HUES64 (cell line): ENCODE results near the gene ABHD16A.
A peak's percentile ranks its signal among the peaks of the same experiment; 100 is the strongest.

Experiments used
- H3K27ac ChIP-seq: 2 replicates; pipeline ENCODE4 v1.7.0; 2013; ENCODE audit warnings: low read depth, low read length, inconsistent platforms
- H3K27me3 ChIP-seq: 2 replicates; pipeline ENCODE4 v1.6.1; 2013; ENCODE audit warnings: mild to moderate bottlenecking, low read length; ENCODE audit not compliant: insufficient read depth
- H3K36me3 ChIP-seq: 2 replicates; pipeline ENCODE4 v1.6.1; 2013; ENCODE audit warnings: mild to moderate bottlenecking, low read length; ENCODE audit not compliant: insufficient read depth
- H3K4me1 ChIP-seq: 2 replicates; pipeline ENCODE4 v1.6.1; 2013; ENCODE audit warnings: mild to moderate bottlenecking, low read length, moderate library complexity; ENCODE audit not compliant: insufficient read depth
- H3K4me3 ChIP-seq: 2 replicates; pipeline ENCODE4 v1.5.1; 2013; ENCODE audit warnings: mild to moderate bottlenecking, low read length, moderate library complexity
- H3K9ac ChIP-seq: 2 replicates; pipeline ENCODE4 v1.6.1; 2013; ENCODE audit warnings: mild to moderate bottlenecking, low read depth, low read length
- H3K9me3 ChIP-seq: 2 replicates; pipeline ENCODE4 v1.6.1; 2013; ENCODE audit warnings: low read depth, low read length; ENCODE audit not compliant: insufficient read depth
- WGBS: fragments of 150-250, 120-280 bp; methylation state at CpG from one replicate; pipeline ENCODE4 v1.1.7; 2013; ENCODE audit warnings: missing lambda C conversion rate; 5-methylcytosine and 5-hydroxymethylcytosine counted together

Gene ABHD16A

DNA sequence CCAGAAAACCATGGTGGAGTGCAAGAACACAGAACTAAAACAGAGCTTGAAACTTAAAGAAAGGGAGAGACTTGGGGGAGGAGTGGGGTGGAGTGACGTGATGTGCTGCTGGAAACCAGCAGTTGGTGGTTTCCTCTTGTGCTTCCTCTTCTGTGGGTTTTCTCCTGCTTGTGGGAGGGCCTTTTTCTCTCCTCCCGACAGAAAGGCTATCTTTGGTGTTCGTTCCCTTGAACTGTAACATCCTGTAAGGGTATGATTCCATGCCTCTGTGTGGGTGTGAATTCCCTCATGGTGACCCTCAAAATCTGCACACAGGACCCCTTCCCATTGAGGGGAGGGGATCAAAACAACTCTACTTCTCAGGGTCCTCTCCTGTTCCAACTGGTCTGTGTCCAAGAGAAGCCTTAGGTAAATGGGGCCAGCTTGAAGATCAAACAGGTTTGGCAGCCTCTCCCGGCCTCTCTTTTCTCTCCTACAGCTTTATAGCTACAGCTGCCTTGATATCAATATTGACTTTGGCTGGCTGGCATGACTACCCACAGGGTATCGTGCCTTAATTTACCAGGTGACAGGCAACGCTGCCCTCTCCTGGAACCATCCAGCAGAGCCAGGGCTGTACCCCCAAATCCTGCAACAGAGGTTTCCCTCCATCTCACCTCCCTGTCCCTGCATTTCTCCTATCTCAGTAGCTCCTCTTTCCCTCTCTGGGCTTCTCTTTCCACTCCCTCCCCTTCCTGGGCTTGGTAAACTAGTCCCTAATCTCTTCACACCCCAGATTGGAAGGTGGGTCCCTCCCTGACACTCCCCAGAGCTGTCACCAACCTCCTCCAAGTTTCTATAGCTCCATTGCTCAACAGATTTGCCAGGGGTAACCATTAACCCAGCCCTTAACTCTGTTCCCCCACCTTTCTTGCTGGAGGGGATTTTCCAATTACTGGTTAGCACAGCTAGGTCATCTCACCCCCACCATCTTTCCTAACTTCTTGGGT lies 35.2 kb upstream of the ABHD16A start:
- Histone ChIP-seq H3K27me3 (no peaks in the 10 kb centered on the region), H3K4me3 (peak overlapping the region; percentile 11; the same call in 1 of the 2 replicates), H3K36me3 (peaks cover 31% of the 10 kb centered on the region), H3K9ac (peak overlapping the region; percentile 3; the same call in 1 of the 2 replicates), H3K4me1 (peaks cover 38% of the 10 kb centered on the region), H3K9me3 (no peaks in the 10 kb centered on the region), H3K27ac (peak overlapping the region; percentile 70)
- WGBS: 59% methylated on average over 4 of the region's 6 CpGs

DNA sequence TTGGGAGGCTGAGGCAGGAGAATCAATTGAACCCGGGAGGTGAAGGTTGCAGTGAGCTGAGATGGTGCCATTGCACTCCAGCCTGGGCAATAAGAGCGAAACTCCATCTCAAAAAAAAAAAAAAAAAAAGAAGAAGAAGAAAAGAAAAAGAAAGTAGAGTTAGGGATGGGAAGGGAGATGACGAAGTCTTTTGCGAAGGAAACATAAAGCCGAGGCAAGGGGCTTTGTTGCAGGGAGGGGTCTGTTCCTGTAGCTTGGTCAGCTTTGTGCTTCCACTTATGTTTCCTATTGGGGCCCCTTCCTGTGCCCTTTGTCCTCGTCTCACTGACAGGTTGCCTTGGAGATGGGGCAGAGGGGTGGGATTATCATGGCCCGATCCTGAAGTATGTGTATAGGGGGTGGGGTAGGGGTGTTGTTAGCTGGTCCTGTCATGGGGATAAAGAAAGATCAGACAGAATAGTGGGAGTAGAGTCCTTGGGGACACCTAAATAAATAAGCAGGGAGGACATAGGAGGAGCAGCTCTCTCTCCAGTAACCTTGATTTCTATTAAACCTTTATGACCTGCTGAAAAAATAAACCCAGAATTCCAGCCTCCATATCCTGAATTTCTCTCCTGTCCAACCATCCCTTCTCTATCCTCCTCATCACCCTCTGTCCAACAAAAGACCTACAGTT lies 34.3 kb upstream of the ABHD16A start:
- H3K4me1 ChIP-seq: peaks cover 38% of the 10 kb centered on the region
- H3K9ac ChIP-seq: peak overlapping the region; percentile 3; the same call in 1 of the 2 replicates

DNA sequence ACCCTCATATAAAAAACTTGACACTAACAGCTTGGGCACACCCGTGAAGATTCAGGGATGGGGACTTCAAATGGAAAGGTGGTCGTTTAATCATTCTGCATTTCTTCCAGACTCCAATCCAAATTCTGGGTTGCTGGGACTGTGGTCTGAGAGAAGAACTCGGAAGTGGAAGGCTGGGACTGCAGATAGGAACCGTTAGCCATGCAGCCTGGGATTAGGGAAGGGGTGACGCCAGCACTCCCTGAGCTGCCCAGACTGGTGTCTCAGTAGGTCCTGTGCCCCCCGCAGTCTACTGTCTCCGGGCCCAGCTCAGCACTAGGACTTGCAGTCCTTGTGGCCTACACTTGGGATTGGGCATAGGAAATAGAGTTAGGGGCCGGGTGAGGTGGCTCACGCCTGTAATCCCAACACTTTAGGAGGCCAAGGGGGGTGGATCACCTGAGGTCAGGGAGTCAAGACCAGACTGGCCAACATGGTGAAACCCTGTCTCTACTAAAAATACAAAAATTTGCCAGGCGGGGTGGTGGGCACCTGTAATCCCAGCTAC lies 33.7 kb upstream of the ABHD16A start:
- Histone ChIP-seq H3K4me1 (peaks cover 38% of the 10 kb centered on the region), H3K9me3 (no peaks in the 10 kb centered on the region), H3K36me3 (peaks cover 30% of the 10 kb centered on the region), H3K4me3 (peak overlapping the region; percentile 90), H3K9ac (peak overlapping the region; percentile 76; the same call in 1 of the 2 replicates), H3K27me3 (no peaks in the 10 kb centered on the region), H3K27ac (peak overlapping the region; percentile 83; the same call in 1 of the 2 replicates)
- 33% methylated on average over 10 of the region's 10 CpGs for WGBS

More for the DNA sequence above, 34.3 kb upstream of the ABHD16A start:
- Histone ChIP-seq H3K27ac (peak overlapping the region; percentile 70), H3K4me3 (peak overlapping the region; percentile 11; the same call in 1 of the 2 replicates), H3K9me3 (no peaks in the 10 kb centered on the region), H3K27me3 (no peaks in the 10 kb centered on the region), H3K36me3 (peaks cover 30% of the 10 kb centered on the region)
- 38% methylated on average over 6 of the region's 7 CpGs for WGBS

DNA sequence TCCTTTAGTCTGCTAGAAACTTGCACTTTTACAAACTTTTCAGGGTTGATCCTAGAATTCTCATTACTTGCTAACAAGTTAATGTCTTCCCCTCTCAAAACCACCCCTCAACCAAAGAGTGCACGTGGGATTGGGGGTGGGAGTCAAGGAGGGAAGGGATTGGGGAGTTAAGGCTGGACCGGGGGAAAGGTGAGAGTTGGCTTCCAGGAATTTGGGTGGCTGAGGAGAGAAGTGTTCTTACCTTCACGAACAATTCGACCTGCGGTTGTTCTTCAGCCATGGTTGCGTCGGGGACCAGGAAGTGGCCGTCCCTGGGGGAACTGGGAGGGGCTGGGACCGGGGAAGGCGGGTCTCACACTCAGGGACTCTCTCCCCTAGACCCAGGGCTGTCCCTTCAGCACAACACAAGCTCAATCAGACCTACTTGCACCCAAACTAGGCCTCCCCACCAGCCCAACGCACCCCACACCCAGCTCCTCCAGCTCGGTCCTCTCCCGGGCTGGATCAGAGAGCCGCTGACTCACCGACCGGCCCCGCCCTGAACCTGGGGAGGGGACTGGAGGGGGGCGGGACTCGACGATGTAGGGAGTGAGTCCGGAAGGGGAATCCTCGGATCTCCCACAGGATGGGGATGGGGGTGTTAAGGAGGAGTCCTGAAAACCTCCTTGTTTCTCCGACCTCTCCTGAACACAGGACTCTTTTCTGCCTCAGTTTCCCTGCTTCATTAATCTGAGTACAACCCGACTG lies 33.1 kb upstream of the ABHD16A start, which contains the start of gene CLIC1:
Gene CLIC1, minus strand, starts transcription at position 510 of the 747 bp plus-strand sequence. Its CDS starts 230 bp downstream, at position 280.
- H3K36me3 ChIP-seq: peaks cover 30% of the 10 kb centered on the region
- WGBS: under 1% methylated on average over 23 of the region's 24 CpGs
- peaks cover 38% of the 10 kb centered on the region for H3K4me1 ChIP-seq
- no peaks in the 10 kb centered on the region for H3K27me3 ChIP-seq
- peak within 1 kb of the TSS; percentile 83 for H3K27ac ChIP-seq
- no peaks in the 10 kb centered on the region for H3K9me3 ChIP-seq
- peak within 1 kb of the TSS; percentile 76 for H3K9ac ChIP-seq
- H3K4me3 ChIP-seq: peak within 1 kb of the TSS; percentile 90

DNA sequence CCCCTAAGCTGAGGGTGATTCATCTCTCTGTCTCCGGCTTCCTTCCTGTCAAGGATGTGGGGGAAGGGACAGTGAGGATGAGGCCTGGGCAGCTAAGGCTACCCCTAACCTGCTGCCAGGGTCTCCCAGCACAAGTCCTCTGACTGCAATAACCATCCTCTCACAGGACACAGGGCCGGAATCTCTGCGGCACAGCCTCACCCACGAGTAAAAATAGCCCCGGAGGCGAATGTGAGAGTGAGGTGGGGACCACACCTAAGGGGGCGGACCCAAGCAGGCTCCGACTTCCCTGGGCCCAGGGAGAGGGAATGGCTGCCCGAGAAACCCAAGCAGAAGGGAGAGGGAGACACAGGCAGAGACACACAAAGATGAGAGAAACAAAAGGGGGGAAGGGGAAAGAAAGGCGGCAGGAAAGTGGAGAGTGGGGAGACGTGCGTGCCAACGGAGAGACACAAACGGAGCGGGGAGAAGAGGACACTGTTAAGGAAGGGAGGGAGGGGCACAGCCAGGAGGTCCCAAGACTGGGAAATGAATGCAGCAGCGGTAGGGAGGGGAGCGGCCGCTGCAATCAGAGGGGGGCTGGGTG lies 31.8 kb upstream of the ABHD16A start:
- peaks cover 38% of the 10 kb centered on the region for H3K36me3 ChIP-seq
- H3K27ac ChIP-seq: peak overlapping the region; percentile 80
- peak overlapping the region; percentile 90 for H3K4me3 ChIP-seq
- WGBS: 2% methylated on average over 18 of the region's 18 CpGs
- H3K9me3 ChIP-seq: no peaks in the 10 kb centered on the region
- H3K4me1 ChIP-seq: peaks cover 37% of the 10 kb centered on the region
- peak overlapping the region; percentile 76 for H3K9ac ChIP-seq
- no peaks in the 10 kb centered on the region for H3K27me3 ChIP-seq

DNA sequence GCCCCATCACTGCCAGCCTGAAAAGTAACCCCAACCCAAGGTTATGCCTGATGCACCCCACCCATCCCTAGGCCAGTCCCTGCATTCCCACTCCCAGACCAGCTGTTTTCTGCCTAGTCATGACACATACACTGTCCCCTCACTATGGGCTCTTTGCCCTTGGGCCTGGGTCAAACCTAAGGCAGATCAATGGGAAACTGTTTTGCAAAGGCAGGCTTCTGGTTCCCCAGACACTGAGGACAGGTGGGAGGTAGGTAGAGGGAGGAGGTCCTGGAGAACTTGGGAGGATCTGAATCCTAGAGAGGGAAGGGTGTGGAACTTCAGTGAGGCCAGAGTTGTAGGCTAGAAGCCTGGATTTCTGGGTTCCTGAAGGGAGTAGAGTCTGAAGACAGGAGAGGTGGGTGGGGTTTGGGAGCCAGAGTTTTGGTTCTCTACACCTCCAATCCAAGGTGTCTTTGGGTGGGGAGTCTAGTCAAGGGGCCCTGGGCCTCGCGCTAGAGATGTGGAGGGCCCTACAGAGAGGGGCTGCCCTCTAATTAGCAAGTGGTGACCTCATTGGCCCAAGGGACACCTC lies 31.2 kb upstream of the ABHD16A start:
- H3K36me3 ChIP-seq: peaks cover 38% of the 10 kb centered on the region

DNA sequence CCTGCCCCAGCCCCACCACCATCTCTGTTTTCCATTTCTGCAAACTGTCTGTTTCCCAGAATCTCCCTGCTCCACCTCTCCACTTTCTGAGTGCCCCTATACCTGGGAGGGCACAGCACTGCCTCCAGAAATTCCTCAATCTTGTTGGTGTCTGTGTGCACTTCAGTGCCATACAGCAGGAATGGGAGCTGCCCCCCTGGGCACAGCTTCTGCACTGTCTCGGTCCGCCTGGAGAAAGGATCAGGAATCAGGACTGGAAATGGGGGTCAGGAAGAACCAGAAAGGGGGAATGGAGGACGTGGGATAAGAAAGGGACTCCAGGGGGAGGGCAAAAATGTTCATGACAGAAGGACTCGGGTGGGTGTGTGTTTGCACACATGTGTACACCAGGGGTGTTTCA lies 30.6 kb upstream of the ABHD16A start:
- Histone ChIP-seq H3K36me3 (peaks cover 38% of the 10 kb centered on the region), H3K9me3 (no peaks in the 10 kb centered on the region), H3K27ac (no peak overlapping the region), H3K27me3 (no peaks in the 10 kb centered on the region), H3K9ac (no peak overlapping the region), H3K4me3 (peak overlapping the region; percentile 90; the same call in 1 of the 2 replicates), H3K4me1 (peaks cover 34% of the 10 kb centered on the region)
- 95% methylated on average over 4 of the region's 4 CpGs for WGBS

More for the DNA sequence above, 31.2 kb upstream of the ABHD16A start:
- Histone ChIP-seq H3K27ac (peak overlapping the region; percentile 46), H3K4me3 (peak overlapping the region; percentile 90), H3K27me3 (no peaks in the 10 kb centered on the region), H3K9ac (peak overlapping the region; percentile 63; the same call in 1 of the 2 replicates), H3K4me1 (peaks cover 36% of the 10 kb centered on the region), H3K9me3 (no peaks in the 10 kb centered on the region)
- 0% methylated on average over 2 of the region's 2 CpGs for WGBS

DNA sequence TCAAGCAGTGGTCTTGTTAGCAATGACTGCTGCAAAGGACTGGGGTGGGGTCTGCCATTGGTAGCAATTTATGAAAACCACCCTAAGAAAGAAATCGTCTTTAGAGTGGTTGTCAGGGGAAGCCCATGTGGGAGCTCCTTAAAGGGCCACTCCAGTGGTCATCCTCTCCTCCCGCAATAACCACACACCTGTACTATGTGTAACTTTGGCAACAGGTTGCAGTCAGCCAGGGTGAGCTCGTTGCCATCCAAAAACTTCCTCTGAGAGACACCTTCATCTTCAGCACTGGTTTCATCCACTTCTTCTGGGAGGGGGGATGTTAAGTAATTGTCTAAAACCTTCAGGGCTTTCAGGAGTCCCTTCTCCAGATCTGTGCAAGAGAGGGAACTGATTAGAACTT lies 28.9 kb upstream of the ABHD16A start:
- peaks cover 52% of the 10 kb centered on the region for H3K36me3 ChIP-seq
- H3K27me3 ChIP-seq: no peaks in the 10 kb centered on the region
- no peak overlapping the region for H3K9ac ChIP-seq
- H3K4me1 ChIP-seq: peaks cover 19% of the 10 kb centered on the region
- no peak overlapping the region for H3K4me3 ChIP-seq
- WGBS: 85% methylated on average over 3 of the region's 3 CpGs
- H3K27ac ChIP-seq: no peak overlapping the region
- H3K9me3 ChIP-seq: no peaks in the 10 kb centered on the region

DNA sequence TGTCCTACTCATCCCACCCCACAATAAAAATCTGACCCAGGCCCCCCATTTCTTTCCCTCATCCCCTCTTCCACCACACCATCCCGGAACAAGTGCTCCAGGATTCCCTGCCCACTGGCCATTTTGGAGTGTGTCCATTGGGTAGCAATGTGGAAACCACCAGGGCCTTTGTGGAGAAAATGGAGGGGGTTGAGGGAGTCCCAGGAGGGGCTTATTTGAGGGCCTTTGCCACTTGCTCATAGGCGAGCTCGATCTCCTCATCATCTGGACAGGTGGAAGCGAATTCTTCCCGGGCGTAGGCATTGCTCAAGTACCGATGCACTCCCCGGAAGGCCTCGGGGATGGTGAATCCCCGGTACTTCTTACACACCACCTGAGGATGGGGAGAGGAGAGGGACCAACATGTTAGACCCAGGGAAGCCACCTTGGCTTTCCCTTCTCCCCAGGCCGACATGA lies 27.5 kb upstream of the ABHD16A start:
- WGBS: 82% methylated on average over 11 of the region's 11 CpGs
- Histone ChIP-seq H3K4me3 (peak overlapping the region; percentile 94), H3K4me1 (peaks cover 14% of the 10 kb centered on the region), H3K27ac (peak overlapping the region; percentile 32; the same call in 1 of the 2 replicates), H3K36me3 (peaks cover 65% of the 10 kb centered on the region), H3K27me3 (no peaks in the 10 kb centered on the region), H3K9me3 (no peaks in the 10 kb centered on the region), H3K9ac (no peak overlapping the region)
